ENCODE data around the gene PHF21A.

The PHF21A gene

DNA sequence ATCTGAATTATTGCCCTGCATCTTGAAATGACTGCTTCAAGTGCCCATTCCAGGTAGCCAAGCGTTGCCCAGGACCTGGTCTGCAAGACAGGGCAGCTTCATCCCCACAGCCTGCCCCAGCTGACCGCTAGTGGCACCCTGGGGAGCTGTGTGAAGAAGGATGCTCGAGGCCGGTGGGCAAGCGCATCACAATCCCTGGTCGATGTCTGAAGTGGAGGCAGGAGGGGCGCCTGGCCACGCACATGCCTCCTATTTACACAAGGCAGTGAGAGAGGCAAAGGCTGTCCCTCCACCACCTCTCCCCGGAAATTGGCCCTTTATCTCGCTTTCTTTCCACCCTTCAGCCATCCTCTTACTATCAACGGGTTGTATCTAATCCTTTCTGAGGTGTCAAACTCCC lies 28.1 kb upstream of the PHF21A start:
- no peak overlapping the region for H3K27ac ChIP-seq
- no peak for TF ChIP-seq ZFX (IDR thresholded peaks at IDR 0.05)
- TF ChIP-seq, protein P1, sequence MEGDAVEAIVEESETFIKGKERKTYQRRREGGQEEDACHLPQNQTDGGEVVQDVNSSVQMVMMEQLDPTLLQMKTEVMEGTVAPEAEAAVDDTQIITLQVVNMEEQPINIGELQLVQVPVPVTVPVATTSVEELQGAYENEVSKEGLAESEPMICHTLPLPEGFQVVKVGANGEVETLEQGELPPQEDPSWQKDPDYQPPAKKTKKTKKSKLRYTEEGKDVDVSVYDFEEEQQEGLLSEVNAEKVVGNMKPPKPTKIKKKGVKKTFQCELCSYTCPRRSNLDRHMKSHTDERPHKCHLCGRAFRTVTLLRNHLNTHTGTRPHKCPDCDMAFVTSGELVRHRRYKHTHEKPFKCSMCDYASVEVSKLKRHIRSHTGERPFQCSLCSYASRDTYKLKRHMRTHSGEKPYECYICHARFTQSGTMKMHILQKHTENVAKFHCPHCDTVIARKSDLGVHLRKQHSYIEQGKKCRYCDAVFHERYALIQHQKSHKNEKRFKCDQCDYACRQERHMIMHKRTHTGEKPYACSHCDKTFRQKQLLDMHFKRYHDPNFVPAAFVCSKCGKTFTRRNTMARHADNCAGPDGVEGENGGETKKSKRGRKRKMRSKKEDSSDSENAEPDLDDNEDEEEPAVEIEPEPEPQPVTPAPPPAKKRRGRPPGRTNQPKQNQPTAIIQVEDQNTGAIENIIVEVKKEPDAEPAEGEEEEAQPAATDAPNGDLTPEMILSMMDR (conservative IDR thresholded peaks at IDR 0.05): no peak

DNA sequence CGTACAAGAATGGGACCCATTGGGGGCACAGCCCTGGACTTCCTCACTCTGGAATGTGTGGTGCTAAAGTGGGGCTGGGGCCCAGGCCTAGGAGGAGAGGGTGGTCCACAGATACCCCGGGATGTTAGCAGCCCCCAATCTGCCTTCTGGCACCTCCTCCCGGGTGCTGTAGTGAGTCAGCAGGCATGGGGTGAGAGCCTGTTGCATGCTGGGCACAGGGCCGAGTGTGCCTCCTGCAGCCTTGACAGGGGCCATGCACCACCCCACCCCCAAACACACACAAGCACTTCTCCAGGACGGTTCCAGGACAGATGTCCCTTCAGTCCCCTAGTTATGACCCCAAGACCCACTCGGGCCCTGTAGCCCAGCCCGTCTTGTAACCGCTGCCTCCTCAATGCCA lies 23.5 kb upstream of the PHF21A start:
- H3K27ac ChIP-seq: no peak overlapping the region
- TF ChIP-seq, protein P1 (conservative IDR thresholded peaks at IDR 0.05): no peak
- TF ChIP-seq ZFX (IDR thresholded peaks at IDR 0.05): no peak

DNA sequence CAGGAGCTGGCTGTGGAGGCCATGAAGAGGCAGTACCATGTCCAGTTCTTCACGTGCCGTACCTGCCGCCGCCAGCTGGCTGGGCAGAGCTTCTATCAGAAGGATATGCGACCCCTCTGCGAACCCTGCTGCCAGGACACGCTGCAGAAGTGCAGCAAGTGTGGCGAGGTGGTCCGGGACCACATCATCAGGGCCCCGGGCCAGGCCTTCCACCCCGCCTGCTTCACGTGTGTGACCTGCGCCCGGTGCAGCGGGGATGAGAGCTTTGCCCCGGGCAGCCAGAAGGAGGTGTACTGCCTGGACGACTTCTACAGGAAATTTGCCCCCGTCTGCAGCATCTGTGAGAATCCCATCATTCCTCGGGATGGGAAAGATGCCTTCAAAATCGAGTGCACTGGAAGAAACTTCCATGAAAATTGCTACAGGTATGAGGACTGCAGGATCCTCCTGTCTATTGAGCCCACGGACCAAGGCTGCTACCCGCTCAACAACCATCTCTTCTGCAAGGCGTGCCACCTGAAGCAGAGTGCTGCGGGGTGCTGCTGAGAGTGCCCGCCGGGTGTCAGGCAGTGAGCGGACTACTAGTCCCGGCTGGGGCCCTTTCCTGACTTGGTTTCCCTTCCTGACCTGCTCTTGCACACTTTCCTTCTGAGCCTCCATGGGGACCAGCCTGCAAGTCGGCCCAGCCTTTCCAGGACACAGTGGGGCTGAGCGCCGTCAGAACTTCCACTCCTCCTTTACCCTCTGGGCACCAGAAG lies 22.0 kb upstream of the PHF21A start:
- H3K27ac ChIP-seq: no peak overlapping the region
- TF ChIP-seq, protein P1 (conservative IDR thresholded peaks at IDR 0.05): no peak
- no peak for TF ChIP-seq ZFX (IDR thresholded peaks at IDR 0.05)

DNA sequence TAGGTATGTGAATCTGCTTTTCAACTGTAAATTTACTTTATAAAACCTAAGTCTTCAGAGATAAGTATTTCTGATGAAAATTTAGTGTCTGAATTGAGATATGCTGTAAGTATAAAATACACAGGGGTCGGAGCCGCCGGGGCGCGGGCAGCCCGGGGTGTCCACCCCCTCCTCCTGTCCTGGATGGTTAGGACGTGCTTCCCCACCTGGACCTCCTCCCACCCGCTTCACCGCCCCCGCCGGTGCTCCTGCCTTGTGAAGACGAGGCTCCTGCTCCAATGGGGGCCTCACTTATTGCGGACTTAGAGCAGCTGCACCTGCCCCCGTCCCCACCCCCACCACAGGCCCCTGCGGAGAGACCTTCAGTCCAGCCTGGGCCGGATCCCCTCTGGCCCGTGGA lies 21.3 kb upstream of the PHF21A start:
- H3K27ac ChIP-seq: no peak overlapping the region
- TF ChIP-seq, protein P1 (conservative IDR thresholded peaks at IDR 0.05): no peak
- no peak for TF ChIP-seq ZFX (IDR thresholded peaks at IDR 0.05)

DNA sequence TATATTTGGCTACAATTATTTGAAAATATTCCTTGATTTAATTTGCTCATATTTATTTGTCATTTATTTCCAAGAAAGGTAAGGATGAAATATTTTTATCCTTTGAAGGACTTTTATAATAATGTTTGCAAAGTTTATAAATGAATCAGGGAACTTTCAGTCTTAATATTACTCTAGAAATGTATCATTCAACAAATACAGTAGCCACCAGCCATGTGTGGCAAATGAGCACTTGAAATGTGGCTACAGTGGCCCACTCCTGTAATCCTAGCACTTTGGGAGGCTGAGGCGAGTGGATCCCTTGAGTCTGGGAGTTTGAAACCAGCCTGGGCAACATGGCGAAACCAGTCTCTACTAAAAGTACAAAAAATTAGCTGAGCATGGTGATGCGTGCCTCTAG lies 20.3 kb upstream of the PHF21A start:
- TF ChIP-seq, protein P1 (conservative IDR thresholded peaks at IDR 0.05): no peak
- TF ChIP-seq ZFX (IDR thresholded peaks at IDR 0.05): no peak
- H3K27ac ChIP-seq: no peak overlapping the region

DNA sequence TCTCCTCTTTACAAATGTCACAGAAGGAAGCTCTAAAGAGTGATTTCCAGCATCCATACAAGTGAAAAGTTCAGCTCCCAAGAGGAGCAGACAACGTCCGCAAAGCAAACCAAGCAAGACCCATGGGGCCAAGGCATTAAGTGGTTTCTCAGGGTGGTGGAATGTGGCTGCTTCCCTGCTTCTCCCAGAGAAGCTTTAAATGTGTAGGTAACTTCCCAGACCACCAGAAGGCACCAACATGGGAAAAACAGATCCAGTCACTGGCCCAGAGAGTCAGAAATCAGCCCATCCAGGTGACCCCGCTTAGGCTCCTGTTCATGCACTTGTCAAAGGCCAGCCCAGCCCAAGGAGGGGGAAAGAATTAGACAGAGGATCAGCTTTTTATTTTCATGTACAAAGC lies 13.3 kb upstream of the PHF21A start:
- TF ChIP-seq ZFX (IDR thresholded peaks at IDR 0.05): no peak
- TF ChIP-seq, protein P1 (conservative IDR thresholded peaks at IDR 0.05): no peak
- H3K27ac ChIP-seq: no peak overlapping the region

DNA sequence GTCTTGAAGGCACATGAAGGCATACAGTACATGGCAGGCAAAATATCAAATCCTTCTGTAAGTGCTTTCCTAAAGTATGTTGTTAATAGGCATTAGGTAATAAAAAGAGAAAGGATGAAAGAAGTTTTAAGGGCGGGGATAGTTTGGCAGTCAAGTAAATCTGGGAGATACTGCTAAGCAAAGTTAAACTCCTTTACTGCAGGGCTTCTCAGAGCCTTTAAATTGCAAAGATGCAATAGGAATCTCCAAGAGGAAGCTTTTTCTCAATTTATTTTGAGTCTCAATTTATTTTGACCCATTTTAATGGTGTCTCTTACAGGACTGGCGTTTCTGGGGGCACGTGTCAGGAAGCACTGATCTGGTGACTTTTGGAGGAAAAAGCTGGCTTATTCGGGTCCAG lies 12.8 kb upstream of the PHF21A start:
- TF ChIP-seq, protein P1 (conservative IDR thresholded peaks at IDR 0.05): no peak
- no peak for TF ChIP-seq ZFX (IDR thresholded peaks at IDR 0.05)
- H3K27ac ChIP-seq: no peak overlapping the region
